ENCODE results near the gene PCDHGA3.

DNA sequence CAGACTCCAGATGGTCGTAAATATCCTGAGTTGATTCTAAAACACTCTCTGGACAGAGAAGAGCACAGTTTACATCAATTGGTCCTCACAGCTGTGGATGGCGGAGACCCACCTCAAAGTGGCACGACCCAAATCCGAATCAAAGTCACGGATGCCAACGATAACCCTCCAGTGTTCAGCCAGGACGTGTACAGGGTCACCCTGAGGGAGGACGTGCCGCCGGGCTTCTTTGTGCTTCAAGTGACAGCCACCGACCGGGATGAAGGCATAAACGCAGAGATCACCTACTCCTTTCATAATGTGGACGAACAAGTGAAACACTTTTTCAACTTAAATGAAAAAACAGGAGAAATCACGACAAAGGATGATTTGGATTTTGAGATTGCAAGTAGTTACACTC is 17.1 kb downstream of the PCDHGA3 start:
- TF ChIP-seq ZNF749 (CRISPR knock-in tag; IDR thresholded peaks at IDR 0.05; ENCODE audit: borderline replicate concordance) = no peak
- TF ChIP-seq BRCA1 (CRISPR knock-in tag; IDR thresholded peaks at IDR 0.05) = no peak
- TF ChIP-seq, protein P1, sequence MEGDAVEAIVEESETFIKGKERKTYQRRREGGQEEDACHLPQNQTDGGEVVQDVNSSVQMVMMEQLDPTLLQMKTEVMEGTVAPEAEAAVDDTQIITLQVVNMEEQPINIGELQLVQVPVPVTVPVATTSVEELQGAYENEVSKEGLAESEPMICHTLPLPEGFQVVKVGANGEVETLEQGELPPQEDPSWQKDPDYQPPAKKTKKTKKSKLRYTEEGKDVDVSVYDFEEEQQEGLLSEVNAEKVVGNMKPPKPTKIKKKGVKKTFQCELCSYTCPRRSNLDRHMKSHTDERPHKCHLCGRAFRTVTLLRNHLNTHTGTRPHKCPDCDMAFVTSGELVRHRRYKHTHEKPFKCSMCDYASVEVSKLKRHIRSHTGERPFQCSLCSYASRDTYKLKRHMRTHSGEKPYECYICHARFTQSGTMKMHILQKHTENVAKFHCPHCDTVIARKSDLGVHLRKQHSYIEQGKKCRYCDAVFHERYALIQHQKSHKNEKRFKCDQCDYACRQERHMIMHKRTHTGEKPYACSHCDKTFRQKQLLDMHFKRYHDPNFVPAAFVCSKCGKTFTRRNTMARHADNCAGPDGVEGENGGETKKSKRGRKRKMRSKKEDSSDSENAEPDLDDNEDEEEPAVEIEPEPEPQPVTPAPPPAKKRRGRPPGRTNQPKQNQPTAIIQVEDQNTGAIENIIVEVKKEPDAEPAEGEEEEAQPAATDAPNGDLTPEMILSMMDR (CRISPR knock-in tag; IDR thresholded peaks at IDR 0.05) = no peak
- TF ChIP-seq, protein P2, sequence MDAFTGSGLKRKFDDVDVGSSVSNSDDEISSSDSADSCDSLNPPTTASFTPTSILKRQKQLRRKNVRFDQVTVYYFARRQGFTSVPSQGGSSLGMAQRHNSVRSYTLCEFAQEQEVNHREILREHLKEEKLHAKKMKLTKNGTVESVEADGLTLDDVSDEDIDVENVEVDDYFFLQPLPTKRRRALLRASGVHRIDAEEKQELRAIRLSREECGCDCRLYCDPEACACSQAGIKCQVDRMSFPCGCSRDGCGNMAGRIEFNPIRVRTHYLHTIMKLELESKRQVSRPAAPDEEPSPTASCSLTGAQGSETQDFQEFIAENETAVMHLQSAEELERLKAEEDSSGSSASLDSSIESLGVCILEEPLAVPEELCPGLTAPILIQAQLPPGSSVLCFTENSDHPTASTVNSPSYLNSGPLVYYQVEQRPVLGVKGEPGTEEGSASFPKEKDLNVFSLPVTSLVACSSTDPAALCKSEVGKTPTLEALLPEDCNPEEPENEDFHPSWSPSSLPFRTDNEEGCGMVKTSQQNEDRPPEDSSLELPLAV (CRISPR knock-in tag; conservative IDR thresholded peaks at IDR 0.05; ENCODE audit: low read depth) = no peak
- TF ChIP-seq TCF7L2 (IDR thresholded peaks at IDR 0.05; ENCODE audit: low read depth, low read length) = no peak
- TF ChIP-seq SNRNP70 (IDR thresholded peaks at IDR 0.05; ENCODE audit: low read depth, low read length) = no peak
- TF ChIP-seq NFATC3 (CRISPR knock-in tag; IDR thresholded peaks at IDR 0.05) = no peak
- TF ChIP-seq, protein P3, sequence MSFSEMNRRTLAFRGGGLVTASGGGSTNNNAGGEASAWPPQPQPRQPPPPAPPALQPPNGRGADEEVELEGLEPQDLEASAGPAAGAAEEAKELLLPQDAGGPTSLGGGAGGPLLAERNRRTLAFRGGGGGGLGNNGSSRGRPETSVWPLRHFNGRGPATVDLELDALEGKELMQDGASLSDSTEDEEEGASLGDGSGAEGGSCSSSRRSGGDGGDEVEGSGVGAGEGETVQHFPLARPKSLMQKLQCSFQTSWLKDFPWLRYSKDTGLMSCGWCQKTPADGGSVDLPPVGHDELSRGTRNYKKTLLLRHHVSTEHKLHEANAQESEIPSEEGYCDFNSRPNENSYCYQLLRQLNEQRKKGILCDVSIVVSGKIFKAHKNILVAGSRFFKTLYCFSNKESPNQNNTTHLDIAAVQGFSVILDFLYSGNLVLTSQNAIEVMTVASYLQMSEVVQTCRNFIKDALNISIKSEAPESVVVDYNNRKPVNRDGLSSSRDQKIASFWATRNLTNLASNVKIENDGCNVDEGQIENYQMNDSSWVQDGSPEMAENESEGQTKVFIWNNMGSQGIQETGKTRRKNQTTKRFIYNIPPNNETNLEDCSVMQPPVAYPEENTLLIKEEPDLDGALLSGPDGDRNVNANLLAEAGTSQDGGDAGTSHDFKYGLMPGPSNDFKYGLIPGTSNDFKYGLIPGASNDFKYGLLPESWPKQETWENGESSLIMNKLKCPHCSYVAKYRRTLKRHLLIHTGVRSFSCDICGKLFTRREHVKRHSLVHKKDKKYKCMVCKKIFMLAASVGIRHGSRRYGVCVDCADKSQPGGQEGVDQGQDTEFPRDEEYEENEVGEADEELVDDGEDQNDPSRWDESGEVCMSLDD (CRISPR knock-in tag; IDR thresholded peaks at IDR 0.05; ENCODE audit: borderline replicate concordance) = no peak
- TF ChIP-seq RBAK (CRISPR knock-in tag; IDR thresholded peaks at IDR 0.05) = no peak
- TF ChIP-seq U2AF2 (IDR thresholded peaks at IDR 0.05; ENCODE audit: low read depth, low read length) = no peak
- no peak for TF ChIP-seq POLR2A (IDR thresholded peaks at IDR 0.05; ENCODE audit: insufficient read depth in 1 of 2, low read depth in 2 of 2, low read length in 2 of 2)
- TF ChIP-seq EP300 (IDR thresholded peaks at IDR 0.05; ENCODE audit: low read depth in 2 of 2, low read length in 2 of 2) = no peak
- no peak for TF ChIP-seq EP300 (CRISPR knock-in tag; IDR thresholded peaks at IDR 0.05; ENCODE audit: borderline replicate concordance)

Measured in HepG2 (cell line).